Nephron (organoid): ENCODE measurements around the gene KRT2.

Experiments used
- H3K27ac Mint-ChIP-seq, 3 experiments: 2 replicates each; pipeline ENCODE4 v1.8.0; 2020; ENCODE audit warnings: mixed read lengths in 3 of 3, mild to moderate bottlenecking in 2 of 3, moderate library complexity in 1 of 3
- H3K27me3 Mint-ChIP-seq: 2 replicates; pipeline ENCODE4 v1.8.0; 2021; ENCODE audit warnings: low read depth, mild to moderate bottlenecking, moderate library complexity, mixed read lengths
- H3K36me3 Mint-ChIP-seq: 2 replicates; pipeline ENCODE4 v1.8.0; 2020; ENCODE audit warnings: low read depth, mixed read lengths
- H3K4me1 Mint-ChIP-seq: 2 replicates; pipeline ENCODE4 v1.8.0; 2020; ENCODE audit warnings: mixed read lengths
- H3K4me3 Mint-ChIP-seq, 3 experiments: 2 replicates each; pipeline ENCODE4 v1.8.0; 2020; ENCODE audit warnings: mild to moderate bottlenecking in 3 of 3, mixed read lengths in 3 of 3, moderate library complexity in 2 of 3
- H3K9me3 Mint-ChIP-seq: 2 replicates; pipeline ENCODE4 v1.8.0; 2020; ENCODE audit warnings: mixed read lengths
- TF ChIP-seq, protein P1 (sequence below), 3 experiments: fragments of 200-600 bp; sonication (generic); IDR thresholded peaks; one replicate each; pipeline ENCODE4 v1.5.0; 2021; ENCODE audit warnings: antibody characterized with exemption in 3 of 3; ENCODE audit not compliant: unreplicated experiment in 3 of 3

The KRT2 gene

DNA sequence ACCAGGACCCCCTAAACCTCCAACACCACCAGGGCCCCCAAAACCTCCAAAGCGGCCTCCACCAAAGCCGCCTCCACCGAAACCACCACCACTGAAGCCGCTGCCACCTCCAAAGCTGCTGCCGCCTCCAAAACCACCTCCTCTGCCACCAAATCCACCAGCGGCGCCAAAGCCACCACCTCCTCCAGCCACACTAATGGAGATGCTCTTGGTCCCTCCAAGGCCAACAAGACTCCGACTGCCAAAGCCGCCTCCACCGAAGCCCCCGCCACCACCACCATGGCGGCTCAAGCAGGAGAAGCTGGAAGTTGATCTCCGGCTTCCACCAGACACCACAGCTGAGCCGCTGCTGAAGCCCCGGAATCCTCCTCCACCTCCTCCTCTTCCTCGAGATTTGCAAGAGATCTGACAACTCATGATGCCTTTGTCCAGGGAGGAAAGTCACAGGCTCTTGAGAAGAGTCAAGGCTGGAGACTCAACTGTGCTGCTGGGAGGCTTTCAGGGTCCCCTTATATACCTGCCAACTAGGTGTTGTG lies at the start of gene KRT2:
Gene KRT2 (minus strand): TSS at position 486 of the 536 bp plus-strand sequence. CDS start 69 bp downstream, at position 417.
- H3K27me3 Mint-ChIP-seq, result peaks cover 38% of the 10 kb centered on the region
- H3K4me1 Mint-ChIP-seq, result peaks cover 12% of the 10 kb centered on the region
- no peaks in the 10 kb centered on the region for H3K36me3 Mint-ChIP-seq
- TF ChIP-seq, protein P1, sequence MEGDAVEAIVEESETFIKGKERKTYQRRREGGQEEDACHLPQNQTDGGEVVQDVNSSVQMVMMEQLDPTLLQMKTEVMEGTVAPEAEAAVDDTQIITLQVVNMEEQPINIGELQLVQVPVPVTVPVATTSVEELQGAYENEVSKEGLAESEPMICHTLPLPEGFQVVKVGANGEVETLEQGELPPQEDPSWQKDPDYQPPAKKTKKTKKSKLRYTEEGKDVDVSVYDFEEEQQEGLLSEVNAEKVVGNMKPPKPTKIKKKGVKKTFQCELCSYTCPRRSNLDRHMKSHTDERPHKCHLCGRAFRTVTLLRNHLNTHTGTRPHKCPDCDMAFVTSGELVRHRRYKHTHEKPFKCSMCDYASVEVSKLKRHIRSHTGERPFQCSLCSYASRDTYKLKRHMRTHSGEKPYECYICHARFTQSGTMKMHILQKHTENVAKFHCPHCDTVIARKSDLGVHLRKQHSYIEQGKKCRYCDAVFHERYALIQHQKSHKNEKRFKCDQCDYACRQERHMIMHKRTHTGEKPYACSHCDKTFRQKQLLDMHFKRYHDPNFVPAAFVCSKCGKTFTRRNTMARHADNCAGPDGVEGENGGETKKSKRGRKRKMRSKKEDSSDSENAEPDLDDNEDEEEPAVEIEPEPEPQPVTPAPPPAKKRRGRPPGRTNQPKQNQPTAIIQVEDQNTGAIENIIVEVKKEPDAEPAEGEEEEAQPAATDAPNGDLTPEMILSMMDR (IDR thresholded peaks at IDR 0.05; ENCODE audit: unreplicated experiment in 3 of 3), result no peak
- H3K27ac Mint-ChIP-seq, result no peak within 1 kb of the TSS
- peaks cover 2% of the 10 kb centered on the region for H3K9me3 Mint-ChIP-seq
- H3K4me3 Mint-ChIP-seq, result no peak within 1 kb of the TSS

DNA sequence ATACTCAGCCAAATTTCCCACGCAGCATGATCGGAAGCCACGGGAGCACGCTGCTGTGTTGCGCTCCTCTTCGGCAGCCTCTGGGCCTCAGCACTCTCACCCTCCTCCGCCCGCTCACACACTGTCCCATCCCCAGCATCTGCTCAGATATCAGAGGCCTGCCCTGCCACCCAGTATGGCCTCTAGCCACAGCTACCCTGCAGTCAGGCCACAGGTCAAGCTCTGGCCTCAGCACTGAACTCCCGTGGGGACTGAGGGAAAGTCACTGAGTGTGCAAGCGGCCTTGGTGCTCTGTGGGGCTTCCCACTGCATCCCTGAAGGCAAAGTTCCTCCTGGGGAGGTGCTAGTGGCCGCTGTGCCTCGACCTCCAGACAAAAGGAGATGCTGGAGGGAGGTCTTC lies 49.3 kb upstream of the KRT2 start:
- H3K4me3 Mint-ChIP-seq, result no peak overlapping the region
- H3K27ac Mint-ChIP-seq, result no peak overlapping the region
- no peaks in the 10 kb centered on the region for H3K4me1 Mint-ChIP-seq
- H3K9me3 Mint-ChIP-seq, result no peaks in the 10 kb centered on the region
- no peaks in the 10 kb centered on the region for H3K36me3 Mint-ChIP-seq
- peaks cover 36% of the 10 kb centered on the region for H3K27me3 Mint-ChIP-seq
- TF ChIP-seq, protein P1 (IDR thresholded peaks at IDR 0.05; ENCODE audit: unreplicated experiment in 3 of 3), result no peak

DNA sequence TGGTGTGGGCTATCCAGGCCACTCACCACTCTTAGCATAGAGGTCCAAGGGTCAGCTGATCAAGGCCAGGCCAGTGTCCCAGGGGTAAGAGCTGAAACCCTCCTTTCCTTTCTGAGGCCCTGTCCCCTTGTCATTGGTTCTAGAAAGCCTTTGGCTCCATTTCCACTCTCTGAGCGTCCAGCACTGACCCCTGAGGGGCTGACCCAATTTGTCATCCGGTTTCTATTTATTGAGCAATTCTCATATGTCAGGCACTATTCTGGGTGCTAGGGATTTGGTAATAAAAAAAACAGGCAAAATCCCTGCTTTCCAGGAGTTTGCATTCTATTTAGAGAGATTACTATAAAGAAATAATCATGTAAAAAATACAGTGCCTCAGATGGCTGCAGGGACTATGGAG lies 47.9 kb upstream of the KRT2 start:
- no peak overlapping the region for H3K27ac Mint-ChIP-seq
- peaks cover 44% of the 10 kb centered on the region for H3K27me3 Mint-ChIP-seq
- H3K36me3 Mint-ChIP-seq, result no peaks in the 10 kb centered on the region
- no peaks in the 10 kb centered on the region for H3K9me3 Mint-ChIP-seq
- H3K4me3 Mint-ChIP-seq, result no peak overlapping the region
- H3K4me1 Mint-ChIP-seq, result no peaks in the 10 kb centered on the region
- TF ChIP-seq, protein P1 (IDR thresholded peaks at IDR 0.05; ENCODE audit: unreplicated experiment in 3 of 3), result no peak

DNA sequence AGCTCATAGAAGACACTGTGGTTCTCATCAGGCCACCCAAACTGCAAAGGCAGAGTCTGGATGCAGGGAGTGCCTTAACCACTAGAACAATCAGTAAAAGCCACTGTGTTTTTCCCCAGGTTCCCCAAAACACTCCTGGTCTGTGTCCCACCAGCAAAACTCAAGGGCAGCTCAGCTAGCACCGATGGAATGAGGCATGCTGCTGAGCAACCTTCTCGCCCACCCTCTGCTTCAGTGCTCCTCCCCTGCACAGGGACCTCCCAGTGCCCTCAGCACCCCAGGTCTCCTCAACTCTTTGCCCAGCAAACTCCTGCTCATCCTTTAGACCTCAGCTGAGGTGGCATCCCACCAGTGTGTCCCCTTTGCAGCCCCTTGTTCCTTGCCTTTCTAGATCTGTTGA lies 47.4 kb upstream of the KRT2 start:
- H3K4me3 Mint-ChIP-seq, result no peak overlapping the region
- TF ChIP-seq, protein P1 (IDR thresholded peaks at IDR 0.05; ENCODE audit: unreplicated experiment in 3 of 3), result no peak
- no peaks in the 10 kb centered on the region for H3K9me3 Mint-ChIP-seq
- H3K36me3 Mint-ChIP-seq, result no peaks in the 10 kb centered on the region
- no peak overlapping the region for H3K27ac Mint-ChIP-seq
- peaks cover 49% of the 10 kb centered on the region for H3K27me3 Mint-ChIP-seq
- H3K4me1 Mint-ChIP-seq, result no peaks in the 10 kb centered on the region

DNA sequence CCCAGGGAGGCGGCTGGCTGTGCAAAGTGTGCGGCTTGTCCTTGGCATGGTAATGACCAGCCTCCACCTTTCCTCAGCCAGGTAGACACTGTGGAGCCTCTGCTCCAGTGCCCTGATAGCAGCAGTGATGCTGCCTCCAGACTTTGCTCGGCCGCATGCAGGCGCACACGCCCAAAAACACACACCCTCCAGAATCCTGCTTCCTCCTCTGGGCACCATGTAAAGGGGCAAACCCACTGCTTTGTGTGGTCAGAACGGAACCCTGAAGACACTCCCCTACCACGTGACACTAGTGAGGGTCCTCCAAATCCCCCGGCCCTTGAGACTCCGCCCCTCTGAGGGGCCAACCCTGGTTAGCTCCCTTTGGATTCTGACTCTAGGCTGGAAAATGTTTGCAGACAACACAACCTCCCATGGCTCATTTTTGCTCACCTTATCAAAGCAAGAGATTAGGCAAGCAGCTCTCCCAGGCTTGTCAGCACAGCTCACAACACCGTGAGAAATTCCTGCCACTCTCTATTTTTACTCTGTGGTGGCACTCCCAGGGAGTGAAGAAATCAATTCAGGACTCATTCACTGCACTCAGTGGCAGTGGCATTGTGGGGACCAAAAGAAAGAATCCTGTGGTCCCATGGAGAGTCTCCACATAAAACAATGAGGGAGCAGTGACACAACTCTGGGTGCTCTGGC lies 46.8 kb upstream of the KRT2 start:
- TF ChIP-seq, protein P1 (IDR thresholded peaks at IDR 0.05; ENCODE audit: unreplicated experiment in 3 of 3), result no peak
- Mint-ChIP-seq H3K4me1 (no peaks in the 10 kb centered on the region), H3K27me3 (peaks cover 49% of the 10 kb centered on the region), H3K36me3 (no peaks in the 10 kb centered on the region), H3K27ac (no peak overlapping the region), H3K4me3 (no peak overlapping the region), H3K9me3 (no peaks in the 10 kb centered on the region)

DNA sequence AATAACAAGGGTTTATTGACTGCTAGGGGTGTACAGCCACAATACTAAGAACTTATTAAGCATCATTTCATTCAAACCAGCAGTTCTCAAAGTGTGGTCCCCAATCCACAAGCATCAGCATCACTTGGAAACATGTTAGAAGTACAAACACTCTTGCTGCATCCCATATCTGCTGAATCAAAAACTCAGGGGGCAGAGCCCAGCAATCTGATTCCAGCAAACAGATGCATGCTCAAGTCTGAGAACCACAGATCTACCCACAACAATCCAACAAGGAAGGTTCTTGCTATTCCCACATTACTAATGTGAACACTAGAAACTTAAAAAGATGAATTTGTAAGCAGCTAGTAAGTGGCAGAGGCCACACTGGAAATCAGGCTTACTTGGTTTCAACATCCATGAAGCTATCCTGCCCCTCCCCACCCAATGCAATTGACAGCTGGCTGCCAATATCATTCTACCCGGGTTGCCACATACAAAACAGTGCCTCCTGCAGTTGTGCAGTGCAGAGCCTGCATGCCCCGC lies 45.1 kb upstream of the KRT2 start:
- peaks cover 52% of the 10 kb centered on the region for H3K27me3 Mint-ChIP-seq
- H3K27ac Mint-ChIP-seq, result no peak overlapping the region
- TF ChIP-seq, protein P1 (IDR thresholded peaks at IDR 0.05; ENCODE audit: unreplicated experiment in 3 of 3), result no peak
- no peaks in the 10 kb centered on the region for H3K9me3 Mint-ChIP-seq
- H3K36me3 Mint-ChIP-seq, result no peaks in the 10 kb centered on the region
- no peaks in the 10 kb centered on the region for H3K4me1 Mint-ChIP-seq
- H3K4me3 Mint-ChIP-seq, result no peak overlapping the region
